ENCODE measurements around the gene RNF130.

The RNF130 gene

DNA sequence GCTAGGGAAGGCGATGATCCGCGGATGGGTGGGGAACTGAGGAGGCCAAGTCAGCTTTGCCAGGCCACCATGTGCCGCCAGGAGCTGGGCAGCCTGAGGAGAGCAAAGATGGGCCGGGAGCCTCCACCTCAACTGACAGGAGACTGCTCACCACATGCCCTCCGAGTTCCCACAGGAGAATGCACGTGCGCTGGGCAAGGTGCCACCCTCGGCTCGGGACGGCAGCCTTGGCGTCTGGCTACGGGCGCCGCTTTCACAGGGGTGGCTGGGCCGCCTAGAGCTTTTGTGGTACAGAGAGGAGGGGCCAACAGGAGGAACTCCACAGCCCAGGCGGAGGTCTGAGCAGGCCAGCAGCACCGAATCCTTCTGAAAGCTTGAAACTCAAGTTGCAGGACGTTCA is 158.6 kb downstream of the RNF130 start:
- peak; percentile 18 to 20 for DNase-seq

DNA sequence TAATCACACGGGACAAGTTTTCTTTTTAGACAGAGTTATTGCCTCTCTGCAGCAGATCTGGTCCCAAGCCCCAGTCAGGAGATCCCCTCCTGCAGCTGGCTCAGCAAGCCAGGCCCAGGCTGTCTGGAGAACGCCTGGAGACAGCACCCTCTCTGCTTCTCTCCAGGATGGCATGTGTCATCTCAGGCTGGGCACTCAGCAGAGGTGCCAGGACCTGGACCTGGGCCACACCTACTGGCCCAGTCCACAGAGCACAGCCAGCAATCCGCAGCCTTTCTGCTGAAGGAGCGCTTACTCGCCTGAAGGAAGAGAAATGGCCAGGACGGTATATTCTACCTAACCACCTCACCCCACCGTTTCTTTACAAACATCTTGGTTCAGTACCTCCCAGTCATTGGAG is 159.2 kb downstream of the RNF130 start:
- no peak for DNase-seq

DNA sequence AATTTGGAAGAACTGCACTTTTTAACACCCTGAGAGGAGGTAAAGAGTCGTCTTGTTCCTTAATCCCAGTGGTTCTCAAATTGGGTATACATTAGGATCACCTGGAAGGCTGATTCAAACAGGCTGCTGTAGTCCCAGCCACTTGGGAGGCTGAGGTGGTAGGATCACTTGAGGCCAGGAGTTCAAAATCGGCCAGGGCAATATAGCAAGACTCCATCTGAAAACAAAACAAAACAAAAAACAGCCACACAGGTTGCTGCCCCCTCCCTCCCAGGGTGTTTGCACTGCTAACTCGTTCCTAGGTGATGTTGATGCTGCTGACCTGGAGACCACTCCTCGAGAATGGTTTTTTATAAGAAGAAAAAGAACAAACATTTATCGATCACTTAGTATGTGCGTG is 162.3 kb downstream of the RNF130 start:
- DNase-seq: no peak

DNA sequence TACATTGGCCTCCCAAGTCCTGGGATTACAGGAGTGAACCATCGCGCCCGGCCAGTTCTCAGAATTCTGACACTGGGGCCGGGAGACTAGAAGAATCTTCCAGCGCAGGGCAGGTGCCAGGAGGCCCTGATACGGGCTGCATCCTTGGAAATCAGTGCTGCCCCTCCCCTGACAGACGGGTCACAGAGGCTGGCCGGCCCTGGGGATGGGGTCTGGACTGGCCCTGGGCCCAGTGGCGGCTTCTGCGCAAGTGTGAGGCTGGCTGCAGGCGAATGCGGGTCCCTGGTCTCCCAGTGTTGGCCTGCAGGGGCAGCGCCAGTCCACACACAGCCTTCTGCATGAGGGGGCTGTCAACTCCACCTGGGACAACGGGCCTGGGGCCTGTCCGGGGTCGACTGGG is 163.0 kb downstream of the RNF130 start:
- DNase-seq: no peak

DNA sequence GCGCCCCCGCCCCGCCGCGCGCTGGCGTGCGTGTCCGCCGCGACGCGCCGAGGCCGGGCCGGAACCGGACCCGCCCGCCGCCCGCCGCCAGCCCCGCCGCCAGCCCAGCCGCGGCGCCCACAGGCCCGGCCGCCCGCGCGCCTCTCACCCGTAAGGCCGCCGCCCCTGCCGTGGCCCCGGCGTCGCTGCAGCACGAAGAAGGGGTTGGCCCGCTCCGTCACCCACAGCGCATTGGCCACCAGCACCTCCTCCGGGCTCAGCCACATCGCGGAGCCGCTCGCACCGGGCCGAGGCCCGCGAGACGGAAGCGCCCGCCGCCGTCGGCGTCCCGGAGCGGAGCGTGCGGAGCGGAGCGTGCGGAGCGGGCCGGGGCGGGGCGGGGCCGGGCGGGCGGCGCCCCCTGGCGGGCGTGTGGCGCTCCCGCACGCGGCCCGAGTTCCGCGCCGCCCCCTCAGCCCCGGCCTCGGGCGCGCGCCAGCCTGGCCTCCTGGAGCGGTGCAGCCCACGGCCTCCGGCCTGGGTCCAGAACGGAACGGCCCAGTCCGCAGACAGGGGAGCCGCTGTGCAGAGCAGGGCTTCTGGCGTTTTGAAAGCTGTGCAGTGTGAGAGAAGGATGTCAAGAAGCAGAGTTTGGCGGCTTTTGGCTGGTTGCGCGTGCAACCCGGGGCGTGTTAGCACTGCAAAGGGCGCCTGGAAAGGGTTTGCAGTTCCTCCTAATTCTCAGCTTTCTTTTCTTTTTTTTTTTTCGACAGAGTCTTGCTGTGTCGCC is 163.8 kb downstream of the RNF130 start, which contains the start of gene TBC1D9B:
Gene TBC1D9B (minus strand): TSS at position 342 of the 769 bp plus-strand sequence. CDS start 76 bp downstream, at position 266.
- DNase-seq: peak; percentile 29 to 61

DNA sequence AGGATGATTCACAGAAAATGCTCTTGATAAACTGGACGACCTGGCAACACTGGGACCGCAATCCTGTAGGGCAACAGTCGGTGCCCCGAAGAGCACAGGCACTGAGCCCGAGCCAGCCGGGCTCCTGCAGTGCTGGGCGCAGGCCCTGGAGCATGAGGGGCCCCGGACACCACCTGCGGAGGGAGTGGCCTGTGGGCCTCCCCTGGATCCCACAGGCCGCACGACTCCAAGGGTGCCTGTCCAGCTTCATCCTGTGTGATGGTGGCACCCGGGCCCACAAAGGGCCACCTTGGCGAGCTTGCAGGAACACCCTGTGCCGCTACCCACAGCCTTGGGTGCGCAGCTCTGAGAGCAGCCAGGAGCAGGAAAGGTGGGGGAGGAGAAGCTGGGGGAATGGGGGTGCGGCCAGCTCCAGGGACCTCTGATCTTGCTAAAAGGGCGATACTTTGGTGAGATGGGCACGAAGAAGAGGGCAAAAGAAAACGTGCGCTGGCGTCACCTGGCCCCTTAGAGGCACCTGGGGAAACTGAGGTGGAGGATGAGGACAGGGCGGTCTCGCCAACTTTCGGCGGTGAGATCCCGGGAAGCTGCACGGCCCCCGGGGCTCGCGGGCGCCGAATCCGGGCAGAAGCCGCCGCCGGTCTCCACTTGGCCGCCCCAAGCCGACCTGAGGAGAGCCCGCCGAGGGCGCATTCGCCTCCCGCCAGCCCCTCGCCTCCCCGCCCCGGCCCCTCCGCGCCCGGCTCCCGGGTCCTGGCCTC is 164.6 kb downstream of the RNF130 start:
- peak; percentile 18 to 40 for DNase-seq

DNA sequence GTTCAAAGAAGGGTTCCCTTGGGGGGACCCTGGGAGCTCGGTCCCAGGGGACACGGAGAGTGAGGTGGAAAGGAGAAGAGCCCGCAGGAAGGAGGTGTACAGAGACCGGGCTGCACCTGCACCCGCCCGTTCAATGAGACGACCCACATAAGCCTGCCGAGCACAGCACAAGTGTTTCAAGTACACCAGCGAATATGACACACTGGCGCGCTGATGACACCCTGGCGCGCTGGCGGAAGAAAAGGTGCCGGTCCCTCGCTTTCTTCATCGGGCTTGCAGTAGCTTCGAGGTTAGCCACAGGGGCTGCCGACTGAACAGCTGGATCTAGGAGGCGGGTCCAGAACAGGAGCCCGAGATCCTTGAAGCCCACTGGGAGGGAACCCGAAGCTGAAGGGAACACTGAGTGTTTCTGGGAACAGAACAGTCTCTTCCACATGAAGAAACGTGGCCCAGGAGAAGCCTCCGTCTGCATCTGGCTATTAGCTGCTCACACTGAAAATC is 165.2 kb downstream of the RNF130 start:
- DNase-seq: no peak

DNA sequence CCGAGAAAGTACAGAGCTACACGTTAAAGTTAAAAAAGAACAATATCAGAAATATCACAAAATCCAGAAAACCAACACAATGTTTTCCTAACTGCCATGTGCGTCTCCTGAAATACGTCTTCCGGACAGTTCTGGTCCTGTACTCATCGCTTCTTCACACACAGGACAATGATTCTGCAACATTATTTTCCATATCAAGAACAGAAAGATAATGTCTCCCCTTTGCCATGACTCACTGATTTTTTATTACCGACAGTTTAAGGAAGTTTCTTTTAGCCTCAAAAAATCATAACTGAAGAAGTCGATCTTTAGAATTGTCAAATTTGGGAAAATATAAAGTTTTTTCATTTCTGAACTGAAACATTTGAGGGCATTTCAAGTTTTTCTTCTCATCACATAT is 166.4 kb downstream of the RNF130 start:
- DNase-seq: no peak

Data from Kasumi-1 (cell line).